HG02970 (cell line): ENCODE measurements around the gene PRR36.
"Not testable (repeated sequence)": the region's sequence is repeated elsewhere in the genome, so short reads cannot be mapped to it uniquely, and the experiment has no call there.

ENCODE experiments used
- ATAC-seq: cut with Tn5 transposase; IDR thresholded peaks from one replicate; pipeline ENCODE4 v1.9.1; 2021; ENCODE audit warnings: mild to moderate bottlenecking, moderate library complexity, moderate number of reproducible peaks; ENCODE audit not compliant: unreplicated experiment, low FRiP score

Gene PRR36

GRCh38 chr19:7900931-7901330 lies 26.7 kb upstream of the PRR36 start:
- ATAC-seq = no peak

DNA sequence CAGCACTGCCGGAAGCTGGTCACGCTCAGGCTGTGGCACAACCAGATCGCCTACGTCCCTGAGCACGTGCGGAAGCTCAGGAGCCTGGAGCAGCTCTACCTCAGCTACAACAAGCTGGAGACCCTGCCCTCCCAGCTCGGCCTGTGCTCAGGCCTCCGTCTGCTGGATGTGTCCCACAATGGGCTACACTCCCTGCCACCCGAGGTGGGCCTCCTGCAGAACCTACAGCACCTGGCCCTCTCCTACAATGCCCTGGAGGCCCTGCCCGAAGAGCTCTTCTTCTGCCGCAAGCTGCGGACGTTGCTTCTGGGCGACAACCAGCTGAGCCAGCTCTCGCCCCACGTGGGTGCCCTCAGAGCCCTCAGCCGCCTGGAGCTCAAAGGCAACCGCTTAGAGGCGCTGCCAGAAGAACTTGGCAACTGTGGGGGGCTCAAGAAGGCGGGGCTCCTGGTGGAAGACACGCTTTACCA lies 26.2 kb upstream of the PRR36 start:
- no peak for ATAC-seq

DNA sequence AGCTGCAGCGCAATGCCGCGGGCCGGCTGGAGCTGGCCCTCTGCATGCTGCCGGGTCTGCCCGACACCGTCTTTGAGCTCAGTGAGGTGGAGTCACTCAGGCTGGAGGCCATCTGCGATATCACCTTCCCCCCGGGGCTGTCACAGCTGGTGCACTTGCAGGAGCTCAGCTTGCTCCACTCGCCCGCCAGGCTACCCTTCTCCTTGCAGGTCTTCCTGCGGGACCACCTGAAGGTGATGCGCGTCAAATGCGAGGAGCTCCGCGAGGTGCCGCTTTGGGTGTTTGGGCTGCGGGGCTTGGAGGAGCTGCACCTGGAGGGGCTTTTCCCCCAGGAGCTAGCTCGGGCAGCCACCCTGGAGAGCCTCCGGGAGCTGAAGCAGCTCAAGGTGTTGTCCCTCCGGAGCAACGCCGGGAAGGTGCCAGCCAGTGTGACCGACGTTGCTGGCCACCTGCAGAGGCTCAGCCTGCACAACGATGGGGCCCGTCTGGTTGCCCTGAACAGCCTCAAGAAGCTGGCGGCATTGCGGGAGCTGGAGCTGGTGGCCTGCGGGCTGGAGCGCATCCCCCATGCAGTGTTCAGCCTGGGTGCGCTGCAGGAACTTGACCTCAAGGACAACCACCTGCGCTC lies 25.7 kb upstream of the PRR36 start:
- ATAC-seq = no peak

DNA sequence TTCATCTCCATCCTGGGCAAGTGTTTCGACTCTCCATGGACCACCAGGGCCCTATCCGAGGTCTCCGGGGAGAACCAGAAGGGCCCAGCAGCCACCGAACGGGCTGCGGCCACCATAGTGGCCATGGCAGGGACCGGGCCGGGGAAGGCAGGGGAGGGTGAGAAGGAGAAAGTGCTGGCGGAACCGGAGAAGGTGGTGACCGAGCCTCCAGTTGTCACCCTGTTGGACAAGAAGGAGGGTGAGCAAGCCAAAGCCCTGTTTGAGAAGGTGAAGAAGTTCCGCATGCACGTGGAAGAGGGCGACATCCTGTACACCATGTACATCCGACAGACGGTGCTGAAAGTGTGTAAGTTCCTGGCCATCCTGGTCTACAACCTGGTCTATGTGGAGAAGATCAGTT lies 24.8 kb upstream of the PRR36 start:
- ATAC-seq = no peak

DNA sequence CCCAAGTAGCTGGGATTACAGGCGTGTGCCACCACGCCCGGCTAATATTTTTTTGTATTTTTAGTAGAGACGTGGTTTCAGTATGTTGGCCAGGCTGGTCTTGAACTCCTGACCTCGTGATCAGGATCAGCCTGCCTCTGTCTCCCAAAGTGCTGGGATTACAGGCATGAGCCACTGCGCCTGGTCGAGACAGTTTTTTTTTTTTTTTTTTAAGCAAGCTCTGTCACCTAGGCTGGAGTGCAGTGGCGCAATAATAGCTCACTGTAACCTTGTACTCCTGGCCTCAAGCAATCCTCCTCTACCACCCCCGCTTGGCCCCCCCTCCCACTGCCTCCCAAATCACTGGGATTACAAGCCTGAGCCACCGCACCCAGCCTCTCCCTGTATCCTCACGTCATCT lies 23.1 kb upstream of the PRR36 start:
- ATAC-seq = no peak

DNA sequence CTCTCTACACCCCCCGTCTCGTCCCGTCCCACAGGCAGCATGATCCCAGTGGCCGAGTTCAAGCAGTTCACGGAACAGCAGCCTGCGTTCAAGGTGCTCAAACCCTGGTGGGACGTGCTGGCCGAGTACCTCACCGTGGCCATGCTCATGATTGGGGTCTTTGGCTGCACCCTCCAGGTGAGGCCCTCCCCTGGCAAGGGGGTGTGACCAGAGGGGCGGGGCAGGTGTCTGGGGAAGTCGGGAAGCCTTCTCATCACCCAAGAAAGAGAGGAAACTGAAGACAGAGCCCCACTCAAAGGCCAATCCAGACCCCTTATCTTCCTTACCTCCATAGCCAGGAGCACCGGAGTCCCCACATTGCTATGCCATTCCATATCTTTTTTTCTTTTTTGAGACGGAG lies 21.4 kb upstream of the PRR36 start:
- ATAC-seq = no peak

GRCh38 chr19:7894612-7895309 lies 20.6 kb upstream of the PRR36 start:
- no peak for ATAC-seq

GRCh38 chr19:7893362-7894101 lies 19.3 kb upstream of the PRR36 start:
- ATAC-seq = not testable (repeated sequence)

GRCh38 chr19:7888826-7889217 lies 14.6 kb upstream of the PRR36 start:
- no peak for ATAC-seq

- no peak for ATAC-seq
Measured at GRCh38 chr19:7888145-7888825, 14.1 kb upstream of the PRR36 start, which contains the start of gene LRRC8E. TSS of gene LRRC8E (plus strand) at chr19:7888510. CDS start at chr19:7895604, 7,094 bp downstream.

- ATAC-seq = no peak
Measured at GRCh38 chr19:7887408-7888144, 13.4 kb upstream of the PRR36 start.

- no peak for ATAC-seq
Measured at GRCh38 chr19:7885818-7886217, 11.6 kb upstream of the PRR36 start.

DNA sequence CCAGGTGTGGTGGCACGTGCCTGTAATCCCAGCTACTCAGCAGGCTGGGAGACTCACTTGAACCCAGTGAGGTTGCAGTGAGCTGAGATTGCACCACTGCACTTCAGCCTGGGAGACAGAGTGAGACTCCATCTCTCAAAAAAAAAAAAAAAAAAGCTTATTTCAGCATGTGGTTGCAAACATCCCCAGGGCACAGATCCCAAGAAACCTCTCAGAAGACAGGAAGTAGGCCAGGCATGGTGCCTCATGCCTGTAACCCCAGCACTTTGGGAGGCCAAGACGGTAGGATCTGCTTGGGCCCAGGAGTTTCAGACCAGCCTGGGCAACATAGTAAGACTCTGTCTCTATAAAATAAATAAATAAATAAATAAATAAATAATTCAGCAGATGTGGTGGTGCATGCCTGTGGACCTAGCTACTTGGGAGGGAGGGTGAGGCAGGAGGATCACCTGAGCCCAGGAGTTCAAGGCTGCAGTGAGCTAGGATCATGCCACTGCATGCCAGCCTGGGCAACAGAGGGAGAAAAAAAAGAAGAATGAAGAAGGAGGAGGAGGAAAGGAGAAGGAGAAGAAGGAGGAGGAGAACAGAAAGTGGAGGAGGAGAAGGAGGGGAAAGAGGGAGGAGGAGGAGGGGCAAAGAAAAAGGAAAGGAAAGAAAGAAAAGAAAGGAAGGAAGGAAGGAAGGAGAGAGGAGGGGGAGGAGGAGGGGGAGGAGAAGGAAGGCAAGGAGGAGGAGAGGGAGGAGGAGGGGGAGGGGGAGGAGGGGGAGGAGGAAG lies 9.8 kb upstream of the PRR36 start:
- no peak for ATAC-seq

DNA sequence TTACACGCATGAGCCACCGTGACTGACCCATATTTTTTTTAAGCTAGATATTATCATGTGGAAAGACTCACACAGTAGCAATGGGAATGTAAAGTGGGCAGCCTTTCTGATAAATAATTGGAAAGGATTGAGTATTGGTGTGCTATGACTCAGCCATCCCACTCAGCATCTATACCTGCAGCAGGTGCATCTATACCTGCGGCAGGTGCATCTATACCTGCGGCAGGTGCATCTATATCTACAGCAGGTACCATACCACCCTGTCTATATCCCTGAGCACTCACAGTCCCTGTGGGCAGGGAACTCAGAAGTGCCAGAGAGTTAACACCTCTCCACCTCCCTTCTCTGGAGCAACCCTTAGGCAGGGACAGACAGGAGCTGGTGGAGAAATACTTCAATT lies 8.9 kb upstream of the PRR36 start:
- no peak for ATAC-seq

DNA sequence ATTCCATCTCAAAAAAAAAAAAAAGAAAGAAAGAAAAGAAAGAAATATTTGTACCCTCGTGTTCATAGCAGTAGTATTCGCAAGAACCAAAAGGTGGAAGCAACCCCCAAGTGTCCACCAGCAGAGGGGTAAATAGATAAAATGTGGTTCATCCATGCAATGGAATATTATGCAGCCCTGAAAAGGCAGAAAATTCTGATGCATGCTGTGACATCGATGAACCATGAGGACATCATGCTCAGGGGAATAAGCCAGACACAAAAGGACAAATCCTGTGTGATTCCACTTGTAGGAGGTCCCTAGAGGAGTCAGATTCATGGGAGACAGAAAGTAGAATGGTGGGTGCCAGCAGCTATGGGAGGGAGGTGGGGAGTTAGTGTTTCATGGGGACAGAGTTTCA lies 7.7 kb upstream of the PRR36 start:
- ATAC-seq = no peak

DNA sequence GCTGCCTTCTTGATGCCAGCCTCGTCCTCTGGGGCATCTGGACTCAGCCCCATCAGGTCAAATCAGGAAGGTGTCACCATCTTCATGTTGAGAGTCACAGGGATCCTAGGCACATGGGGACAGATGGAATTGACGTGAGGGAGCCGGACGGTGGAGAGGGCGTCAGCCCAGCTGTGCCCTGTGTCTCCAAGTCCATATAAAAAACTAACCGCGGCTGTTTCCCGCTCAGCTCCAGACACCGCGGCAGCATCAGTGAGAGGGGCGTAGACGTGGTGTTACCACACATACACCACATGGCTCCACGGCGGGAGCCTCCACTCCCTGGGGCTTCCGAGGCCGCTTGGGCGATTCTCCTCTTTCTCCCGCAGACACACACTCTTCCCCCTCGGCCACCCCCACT lies 5.6 kb upstream of the PRR36 start:
- ATAC-seq = no peak

- ATAC-seq = no peak
Measured at GRCh38 chr19:7879111-7879807, 5.1 kb upstream of the PRR36 start.

- ATAC-seq = no peak
Measured at GRCh38 chr19:7877249-7877836, 3.2 kb upstream of the PRR36 start.

GRCh38 chr19:7874897-7875273 lies 695 bp upstream of the PRR36 start:
- ATAC-seq = no peak
